HG02610 (cell line): Measurements from ENCODE around the gene ZNF211.

Experiments used
- ATAC-seq: cut with Tn5 transposase; IDR thresholded peaks from one replicate; pipeline ENCODE4 v1.9.1; 2021; ENCODE audit warnings: mild to moderate bottlenecking, moderate library complexity; ENCODE audit not compliant: unreplicated experiment

Gene ZNF211

GRCh38 chr19:57632987-57633831, at the start of gene ZNF211:
TSS of gene ZNF211 (plus strand) at chr19:57633168. CDS start at chr19:57633347, 179 bp downstream.
- peak; percentile 95 for ATAC-seq

- peak; percentile 86 for ATAC-seq
Observed at GRCh38 chr19:57583521-57584416, 49.2 kb upstream of the ZNF211 start, which contains the start of gene ZIK1. TSS of gene ZIK1 (plus strand) at chr19:57584145. CDS start at chr19:57584357, 212 bp downstream.

GRCh38 chr19:57587529-57587928, 45.4 kb upstream of the ZNF211 start:
- no peak for ATAC-seq

GRCh38 chr19:57599377-57599760, 33.6 kb upstream of the ZNF211 start:
- ATAC-seq = no peak

GRCh38 chr19:57599761-57600383, 33.1 kb upstream of the ZNF211 start, which contains the start of gene ZNF530:
TSS of gene ZNF530 (plus strand) at chr19:57599885. CDS start at chr19:57604346, 4,461 bp downstream.
- peak; percentile 90 for ATAC-seq

GRCh38 chr19:57606931-57607330, 26.0 kb upstream of the ZNF211 start:
- no peak for ATAC-seq

- no peak for ATAC-seq
Observed at GRCh38 chr19:57611113-57611512, 21.9 kb upstream of the ZNF211 start.

GRCh38 chr19:57613941-57614743, 18.8 kb upstream of the ZNF211 start, which contains the start of gene ZNF134:
TSS of gene ZNF134 (plus strand) at chr19:57614242. CDS start at chr19:57619469, 5,227 bp downstream.
- ATAC-seq = peak; percentile 97

- ATAC-seq = no peak
Observed at GRCh38 chr19:57615346-57615745, 17.6 kb upstream of the ZNF211 start.

- ATAC-seq = no peak
Observed at GRCh38 chr19:57620673-57621348, 12.2 kb upstream of the ZNF211 start.

- no peak for ATAC-seq
Observed at GRCh38 chr19:57623091-57623490, 9.9 kb upstream of the ZNF211 start.

GRCh38 chr19:57633832-57634131, 814 bp downstream of the ZNF211 start:
- ATAC-seq = no peak

GRCh38 chr19:57637379-57637778, 4.4 kb downstream of the ZNF211 start:
- ATAC-seq = no peak

- no peak for ATAC-seq
Observed at GRCh38 chr19:57641715-57642234, 8.8 kb downstream of the ZNF211 start.

- ATAC-seq = no peak
Observed at GRCh38 chr19:57642396-57643046, 9.6 kb downstream of the ZNF211 start.

- ATAC-seq = no peak
Observed at GRCh38 chr19:57643734-57644133, 10.8 kb downstream of the ZNF211 start.

GRCh38 chr19:57648331-57649003, 15.5 kb downstream of the ZNF211 start:
- ATAC-seq = no peak

- no peak for ATAC-seq
Observed at GRCh38 chr19:57651654-57651996, 18.7 kb downstream of the ZNF211 start.

GRCh38 chr19:57653689-57654088, 20.7 kb downstream of the ZNF211 start:
- no peak for ATAC-seq
